Stomach (tissue), 9 donors: ENCODE measurements around the gene TLE7. TPM values are rescaled to one million over a fixed set of nuclear protein-coding genes. Genes with fewer than 3 reads are reported as not detected.

Experiments used
- DNase-seq, 2 donors: peaks; one replicate each; pipeline versions ENCODE4 v3.0.0 to v3.0.0-alpha.2; 2013 to 2019
- H3K27ac ChIP-seq, 5 donors: fragments of 200-600 bp in 4 of 5; sonication (generic) in 4 of 5; one replicate each; pipeline ENCODE4 v1.5.1; 2013 to 2019; ENCODE audit warnings: mild to moderate bottlenecking in 1 of 5, moderate library complexity in 1 of 5
- H3K27me3 ChIP-seq, 3 donors: fragments of 200-600 bp; sonication (generic); one replicate each; pipeline ENCODE4 v1.5.1; 2017 to 2019; ENCODE audit warnings: mixed run types in 1 of 3
- H3K36me3 ChIP-seq, 4 donors: fragments of 200-600 bp; sonication (generic); 1 replicate in 3 of 4; 2 replicates in 1 of 4; pipeline ENCODE4 v1.5.1; 2016 to 2019
- H3K4me1 ChIP-seq, 4 donors: fragments of 200-600 bp; sonication (generic); one replicate each; pipeline ENCODE4 v1.5.1; 2016 to 2019
- H3K4me3 ChIP-seq, 4 donors: fragments of 200-600 bp; sonication (generic) in 3 of 4; one replicate each; pipeline ENCODE4 v1.5.1; 2016 to 2019; ENCODE audit warnings: mild to moderate bottlenecking in 1 of 4
- H3K9me3 ChIP-seq, 4 donors: fragments of 200-600 bp; sonication (generic); one replicate each; pipeline ENCODE4 v1.5.1; 2016 to 2019
- EP300 ChIP-seq: sonication (generic); formaldehyde crosslinking; IDR thresholded peaks from one replicate; pipeline ENCODE4 v1.6.1; 2017; ENCODE audit warnings: antibody characterized with exemption
- POLR2A ChIP-seq, 4 donors: fragments of 450-650 bp; IDR thresholded peaks; one replicate each; pipeline ENCODE4 v1.6.1; 2016; ENCODE audit warnings: antibody characterized with exemption in 4 of 4, control low read depth in 2 of 4, mild to moderate bottlenecking in 1 of 4, moderate library complexity in 1 of 4
- POLR2AphosphoS5 ChIP-seq, 3 donors: sonication (generic); formaldehyde crosslinking; IDR thresholded peaks; one replicate each; pipeline ENCODE4 v1.6.1; 2016; ENCODE audit warnings: antibody characterized with exemption in 3 of 3
- WGBS, 5 donors: extraction: QIAGEN DNeasy Blood & Tissue Kit in 3 of 5; methylation state at CpG; one replicate each; pipeline versions ENCODE4 v1.1.5 to v1.1.7; 2013 to 2018; 5-methylcytosine and 5-hydroxymethylcytosine counted together
- intact Hi-C: fragments of 100-400 bp; cut with DNase I; formaldehyde crosslinking; loops from one replicate; pipeline ENCODE4 v1.15.1; 2023; ENCODE audit warnings: low total_unique reads
- polyA plus RNA-seq, 3 donors: library from polyadenylated mRNA; stranded (reverse); fragments of 200-250 nt; gene quantifications; one replicate each; pipeline ENCODE4 v1.2.3, GENCODE V29; 2013
- total RNA-seq, 5 donors: library from RNA; depleted of rRNA; stranded (reverse); fragments of >200 nt; gene quantifications; one replicate each; pipeline versions ENCODE4 v1.1.0 to v1.2.3, GENCODE V29; 2014 to 2016
- TF ChIP-seq, protein P1 (sequence below), 7 experiments: fragments of 450-650 bp in 4 of 7; fragments of 200-600 bp in 3 of 7; sonication (generic) in 3 of 7; IDR thresholded peaks; one replicate each; pipeline ENCODE4 v1.5.1; 2016 to 2019; ENCODE audit warnings: antibody characterized with exemption in 7 of 7, control low read depth in 2 of 7, mild to moderate bottlenecking in 1 of 7
- donor health status: healthy with polysubstance abuse.
- donor health status: Bipolar disorder and iron deficiency.
- donor health status: healthy.

Gene TLE7
- total and polyA plus RNA-seq, 8 donors, result not detected

GRCh38 chr16:71453036-71453435, 11.2 kb upstream of the TLE7 start:
- Histone ChIP-seq H3K9me3 (peaks cover 30 to 75% (median 57%) of the 10 kb centered on the region in 4 donors), H3K27ac (no peak overlapping the region), H3K4me1 (no peaks in the 10 kb centered on the region), H3K36me3 (peaks cover 57 to 94% (median 88%) of the 10 kb centered on the region in 4 donors), H3K4me3 (no peak overlapping the region), H3K27me3 (no peaks in the 10 kb centered on the region)
- TF ChIP-seq, protein P1, sequence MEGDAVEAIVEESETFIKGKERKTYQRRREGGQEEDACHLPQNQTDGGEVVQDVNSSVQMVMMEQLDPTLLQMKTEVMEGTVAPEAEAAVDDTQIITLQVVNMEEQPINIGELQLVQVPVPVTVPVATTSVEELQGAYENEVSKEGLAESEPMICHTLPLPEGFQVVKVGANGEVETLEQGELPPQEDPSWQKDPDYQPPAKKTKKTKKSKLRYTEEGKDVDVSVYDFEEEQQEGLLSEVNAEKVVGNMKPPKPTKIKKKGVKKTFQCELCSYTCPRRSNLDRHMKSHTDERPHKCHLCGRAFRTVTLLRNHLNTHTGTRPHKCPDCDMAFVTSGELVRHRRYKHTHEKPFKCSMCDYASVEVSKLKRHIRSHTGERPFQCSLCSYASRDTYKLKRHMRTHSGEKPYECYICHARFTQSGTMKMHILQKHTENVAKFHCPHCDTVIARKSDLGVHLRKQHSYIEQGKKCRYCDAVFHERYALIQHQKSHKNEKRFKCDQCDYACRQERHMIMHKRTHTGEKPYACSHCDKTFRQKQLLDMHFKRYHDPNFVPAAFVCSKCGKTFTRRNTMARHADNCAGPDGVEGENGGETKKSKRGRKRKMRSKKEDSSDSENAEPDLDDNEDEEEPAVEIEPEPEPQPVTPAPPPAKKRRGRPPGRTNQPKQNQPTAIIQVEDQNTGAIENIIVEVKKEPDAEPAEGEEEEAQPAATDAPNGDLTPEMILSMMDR (IDR thresholded peaks at IDR 0.05), result no peak
- TF ChIP-seq EP300 (no peak), POLR2AphosphoS5 (IDR thresholded peaks at IDR 0.05) (no peak), POLR2A (IDR thresholded peaks at IDR 0.05) (no peak)
- DNase-seq, result no peak
- intact Hi-C loops, result no loop called here

DNA sequence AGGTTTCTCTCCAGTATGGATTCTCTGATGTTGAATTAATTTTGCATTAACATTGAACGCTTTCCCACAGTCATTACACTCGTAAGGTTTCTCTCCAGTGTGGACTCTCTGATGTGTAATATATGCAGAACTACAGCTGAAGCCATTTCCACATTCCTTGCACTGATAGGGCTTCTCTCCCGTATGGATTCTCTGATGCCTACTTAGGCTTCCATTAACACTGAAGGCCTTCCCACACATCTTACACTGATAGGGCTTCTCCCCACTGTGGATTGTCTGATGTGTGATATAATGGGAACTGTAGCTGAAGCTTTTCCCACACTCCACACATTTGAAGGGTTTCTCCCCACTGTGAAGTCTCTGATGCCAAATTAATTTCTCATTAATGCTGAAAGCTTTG, 7.2 kb upstream of the TLE7 start:
- H3K27me3 ChIP-seq, result no peaks in the 10 kb centered on the region
- peaks cover 55 to 74% (median 62%) of the 10 kb centered on the region in 4 donors for H3K36me3 ChIP-seq
- TF ChIP-seq EP300, result no peak
- TF ChIP-seq, protein P1 (IDR thresholded peaks at IDR 0.05), result no peak
- no peak for TF ChIP-seq POLR2AphosphoS5 (IDR thresholded peaks at IDR 0.05)
- no peak for TF ChIP-seq POLR2A (IDR thresholded peaks at IDR 0.05)
- 94 to 97% (median 95%) methylated on average over 3 of the region's 3 CpGs for WGBS, 5 donors
- no peak overlapping the region for H3K4me3 ChIP-seq
- no peak overlapping the region for H3K27ac ChIP-seq
- H3K4me1 ChIP-seq, result no peaks in the 10 kb centered on the region
- DNase-seq, result no peak
- H3K9me3 ChIP-seq, result peaks cover 59 to 100% (median 89%) of the 10 kb centered on the region in 4 donors
- intact Hi-C loops, result no loop called here

DNA sequence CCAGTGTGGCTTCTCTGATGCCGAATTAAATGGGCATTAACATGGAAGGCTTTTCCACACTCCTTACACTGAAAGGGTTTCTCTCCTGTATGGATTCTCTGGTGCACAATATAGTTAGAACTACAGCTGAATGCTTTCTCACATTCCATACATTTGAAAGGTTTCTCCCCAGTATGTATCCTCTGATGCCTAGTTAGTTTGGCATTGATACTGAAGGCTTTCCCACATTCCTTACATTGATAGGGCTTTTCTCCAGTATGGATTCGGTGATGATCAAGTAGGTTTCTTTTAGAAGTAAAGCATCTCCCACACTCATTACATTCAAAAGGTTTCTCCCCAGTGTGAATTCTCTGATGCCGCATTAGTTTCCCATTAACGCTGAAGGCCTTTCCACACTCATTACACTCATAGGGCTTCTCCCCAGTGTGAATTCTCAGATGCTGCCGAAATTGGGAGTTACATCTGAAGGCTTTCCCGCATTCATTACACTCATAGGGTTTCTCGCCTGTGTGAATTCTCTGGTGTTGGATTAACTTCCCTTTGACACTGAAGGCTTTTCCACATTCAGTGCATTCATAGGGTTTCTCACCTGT, 6.5 kb upstream of the TLE7 start:
- Histone ChIP-seq H3K36me3 (peaks cover 49 to 67% (median 56%) of the 10 kb centered on the region in 4 donors), H3K27ac (no peak overlapping the region), H3K4me3 (no peak overlapping the region), H3K27me3 (no peaks in the 10 kb centered on the region), H3K9me3 (peaks cover 59 to 100% (median 92%) of the 10 kb centered on the region in 4 donors), H3K4me1 (no peaks in the 10 kb centered on the region)
- WGBS, 5 donors, result 96 to 98% (median 98%) methylated on average over 7 of the region's 7 CpGs
- DNase-seq, result no peak
- intact Hi-C loops, result no loop called here
- TF ChIP-seq EP300 (no peak), POLR2A (IDR thresholded peaks at IDR 0.05) (no peak), POLR2AphosphoS5 (IDR thresholded peaks at IDR 0.05) (no peak)
- TF ChIP-seq, protein P1 (IDR thresholded peaks at IDR 0.05), result no peak

- 80 to 95% (median 93%) methylated on average over 4 to 6 of the region's 6 CpGs for WGBS, 5 donors
- Histone ChIP-seq H3K27ac (no peak overlapping the region), H3K4me1 (no peaks in the 10 kb centered on the region), H3K9me3 (peaks cover 36 to 87% (median 80%) of the 10 kb centered on the region in 4 donors), H3K4me3 (no peak overlapping the region), H3K27me3 (peaks cover 0 to 23% (median 11%) of the 10 kb centered on the region in 3 donors), H3K36me3 (peaks cover 7 to 21% (median 9%) of the 10 kb centered on the region in 4 donors)
- intact Hi-C loops, result no loop called here
- TF ChIP-seq EP300 (no peak), POLR2A (IDR thresholded peaks at IDR 0.05) (no peak), POLR2AphosphoS5 (IDR thresholded peaks at IDR 0.05) (no peak)
- TF ChIP-seq, protein P1 (IDR thresholded peaks at IDR 0.05), result no peak
- DNase-seq, result no peak
These were observed 1.9 kb upstream of the TLE7 start for GRCh38 chr16:71443714-71444113.
